Measurements from ENCODE around the gene ICE1.
"Not testable (repeated sequence)": the region's sequence is repeated elsewhere in the genome, so short reads cannot be mapped to it uniquely, and the experiment has no call there.

The ICE1 gene

GRCh38 chr5:5387192-5387591 is 35.3 kb upstream of the ICE1 start:
- no peak overlapping the region for H3K4me3 ChIP-seq (ENCODE audit: low read depth, low read length)
- TF ChIP-seq, protein P1, sequence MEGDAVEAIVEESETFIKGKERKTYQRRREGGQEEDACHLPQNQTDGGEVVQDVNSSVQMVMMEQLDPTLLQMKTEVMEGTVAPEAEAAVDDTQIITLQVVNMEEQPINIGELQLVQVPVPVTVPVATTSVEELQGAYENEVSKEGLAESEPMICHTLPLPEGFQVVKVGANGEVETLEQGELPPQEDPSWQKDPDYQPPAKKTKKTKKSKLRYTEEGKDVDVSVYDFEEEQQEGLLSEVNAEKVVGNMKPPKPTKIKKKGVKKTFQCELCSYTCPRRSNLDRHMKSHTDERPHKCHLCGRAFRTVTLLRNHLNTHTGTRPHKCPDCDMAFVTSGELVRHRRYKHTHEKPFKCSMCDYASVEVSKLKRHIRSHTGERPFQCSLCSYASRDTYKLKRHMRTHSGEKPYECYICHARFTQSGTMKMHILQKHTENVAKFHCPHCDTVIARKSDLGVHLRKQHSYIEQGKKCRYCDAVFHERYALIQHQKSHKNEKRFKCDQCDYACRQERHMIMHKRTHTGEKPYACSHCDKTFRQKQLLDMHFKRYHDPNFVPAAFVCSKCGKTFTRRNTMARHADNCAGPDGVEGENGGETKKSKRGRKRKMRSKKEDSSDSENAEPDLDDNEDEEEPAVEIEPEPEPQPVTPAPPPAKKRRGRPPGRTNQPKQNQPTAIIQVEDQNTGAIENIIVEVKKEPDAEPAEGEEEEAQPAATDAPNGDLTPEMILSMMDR (IDR thresholded peaks at IDR 0.05; ENCODE audit: borderline replicate concordance, insufficient read depth, low read depth, low read length), result no peak

DNA sequence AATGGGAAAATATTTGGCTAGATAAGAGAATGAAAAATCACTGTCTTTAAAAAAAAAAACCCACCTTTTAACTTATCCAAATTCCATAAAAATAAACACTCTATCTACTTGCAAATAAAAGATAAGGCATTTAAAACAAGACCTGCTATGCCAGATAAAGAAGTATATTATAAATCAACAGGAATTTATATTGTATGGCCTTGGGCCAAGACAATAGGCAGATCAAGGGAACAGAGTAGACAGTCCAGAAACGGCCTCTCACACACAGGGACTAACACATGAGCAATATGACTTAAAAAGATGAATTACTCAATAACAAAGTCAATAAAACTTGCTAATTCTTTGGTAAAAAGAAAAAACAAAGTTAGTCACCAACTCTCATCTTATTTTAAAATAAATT is 34.7 kb upstream of the ICE1 start:
- TF ChIP-seq, protein P1 (IDR thresholded peaks at IDR 0.05; ENCODE audit: borderline replicate concordance, insufficient read depth, low read depth, low read length), result no peak
- no peak overlapping the region for H3K4me3 ChIP-seq (ENCODE audit: low read depth, low read length)

- not testable (repeated sequence) for H3K4me3 ChIP-seq (ENCODE audit: low read depth, low read length)
Observed at GRCh38 chr5:5390121-5390869, 32.2 kb upstream of the ICE1 start.

DNA sequence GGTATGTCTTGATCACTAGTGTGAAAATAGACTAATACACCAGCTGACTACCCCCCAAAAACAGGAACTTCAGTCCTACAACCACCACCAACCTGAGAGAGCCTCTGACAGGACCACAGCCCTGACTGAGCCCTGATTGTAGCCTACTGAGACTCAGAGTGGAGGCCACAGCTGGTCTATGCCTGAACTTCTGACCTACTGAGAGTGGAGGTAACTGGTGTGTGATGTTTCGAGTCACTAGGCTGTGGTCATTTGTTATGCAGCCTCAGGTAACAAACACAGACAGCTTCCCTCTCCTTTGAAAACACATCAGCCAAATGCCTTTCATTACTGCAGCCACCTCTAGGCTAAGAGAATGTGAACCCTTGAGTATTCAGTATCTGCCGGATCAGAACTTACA is 30.0 kb upstream of the ICE1 start:
- not testable (repeated sequence) for H3K4me3 ChIP-seq (ENCODE audit: low read depth, low read length)

GRCh38 chr5:5394384-5394986 is 28.0 kb upstream of the ICE1 start:
- not testable (repeated sequence) for H3K4me3 ChIP-seq (ENCODE audit: low read depth, low read length)

DNA sequence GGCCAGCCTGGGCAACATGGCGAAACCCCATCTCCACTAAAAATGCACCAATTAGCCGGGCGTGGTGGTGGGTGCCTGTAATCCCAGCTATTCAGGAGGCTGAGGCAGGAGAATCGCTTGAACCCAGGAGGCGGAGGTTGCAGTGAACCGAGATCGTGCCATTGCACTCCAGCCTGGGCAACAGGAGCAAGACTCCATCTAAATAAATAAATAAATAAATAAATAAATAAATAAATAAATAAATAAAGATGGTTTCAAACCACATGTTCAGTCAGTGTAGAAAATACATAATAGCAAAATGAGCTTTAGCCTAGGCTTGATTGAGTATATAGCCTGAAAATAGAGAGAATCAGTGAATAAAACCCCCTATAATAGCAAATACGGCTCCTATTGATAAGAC is 27.4 kb upstream of the ICE1 start:
- not testable (repeated sequence) for H3K4me3 ChIP-seq (ENCODE audit: low read depth, low read length)

DNA sequence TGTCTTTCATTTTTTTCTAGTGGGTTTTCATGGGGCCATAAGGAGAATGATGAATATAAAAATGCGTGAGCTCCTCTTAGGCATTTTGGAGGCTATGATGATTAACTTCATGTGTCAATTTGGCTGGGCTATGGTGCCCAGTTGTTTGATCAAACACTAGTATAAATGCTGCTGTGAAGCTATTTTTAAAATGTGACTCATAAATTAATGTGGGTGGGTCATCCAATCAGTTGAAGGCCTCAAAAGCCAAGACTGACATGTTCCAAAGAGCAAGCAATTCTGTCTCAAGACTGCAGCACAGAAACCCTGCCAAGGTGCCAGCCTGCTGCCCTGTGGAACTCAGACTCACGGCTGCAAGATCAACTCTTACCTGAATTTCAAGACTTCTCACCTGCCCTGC is 24.4 kb upstream of the ICE1 start:
- TF ChIP-seq, protein P1 (IDR thresholded peaks at IDR 0.05; ENCODE audit: borderline replicate concordance, insufficient read depth, low read depth, low read length), result no peak
- H3K4me3 ChIP-seq (ENCODE audit: low read depth, low read length), result no peak overlapping the region

GRCh38 chr5:5401095-5401494 is 21.4 kb upstream of the ICE1 start:
- H3K4me3 ChIP-seq (ENCODE audit: low read depth, low read length), result no peak overlapping the region
- TF ChIP-seq, protein P1 (IDR thresholded peaks at IDR 0.05; ENCODE audit: borderline replicate concordance, insufficient read depth, low read depth, low read length), result no peak

DNA sequence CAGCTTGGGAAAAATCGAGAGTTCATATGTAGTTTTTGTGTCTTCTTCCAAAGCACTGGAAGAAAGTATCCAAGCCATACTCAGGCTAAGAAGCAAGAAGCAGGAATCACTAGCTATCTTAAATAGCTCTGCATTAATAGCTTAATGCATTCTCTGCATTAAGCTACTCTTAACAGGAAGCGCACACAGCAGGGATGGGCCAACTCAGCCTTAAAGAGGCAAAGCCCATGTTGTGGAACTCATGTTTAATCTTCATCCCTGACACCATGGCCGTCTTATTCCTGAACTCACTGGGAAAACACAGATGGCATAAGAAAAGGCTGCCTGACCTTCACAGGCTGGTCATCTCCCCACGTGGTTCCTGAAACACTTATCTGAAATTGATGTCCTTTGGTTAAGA is 18.7 kb upstream of the ICE1 start:
- no peak overlapping the region for H3K4me3 ChIP-seq (ENCODE audit: low read depth, low read length)
- TF ChIP-seq, protein P1 (IDR thresholded peaks at IDR 0.05; ENCODE audit: borderline replicate concordance, insufficient read depth, low read depth, low read length), result no peak

Measured in GM12875 (cell line).